ENCODE measurements around the gene APBA2. TPM values are rescaled to one million over a fixed set of nuclear protein-coding genes. Genes with fewer than 3 reads are reported as not detected.

APBA2 gene
- total RNA-seq, 3 donors from 2014 or later: 0.64 to 6.9 (median 5.0) TPM

GRCh38 chr15:29106551-29107290, 220.9 kb downstream of the APBA2 start:
- TF ChIP-seq POLR2A (IDR thresholded peaks at IDR 0.05) (no peak), POLR2AphosphoS5 (IDR thresholded peaks at IDR 0.05) (no peak), CTCF (IDR thresholded peaks at IDR 0.05) (no peak)
- Histone ChIP-seq H3K4me1 (no peaks in the 10 kb centered on the region), H3K36me3 (no peaks in the 10 kb centered on the region), H3K27me3 (peaks cover 0 to 3% of the 10 kb centered on the region in 2 donors), H3K27ac (no peak overlapping the region), H3K4me3 (no peak overlapping the region), H3K9me3 (no peaks in the 10 kb centered on the region)
- intact Hi-C loops (cut with DNase I; ENCODE audit: low total_unique reads): no loop called here
- no peak for DNase-seq (ENCODE audit: low spot score in 2 of 2)

GRCh38 chr15:29107291-29107890, 221.6 kb downstream of the APBA2 start:
- Histone ChIP-seq H3K36me3 (no peaks in the 10 kb centered on the region), H3K27ac (no peak overlapping the region), H3K4me1 (no peaks in the 10 kb centered on the region), H3K9me3 (no peaks in the 10 kb centered on the region), H3K4me3 (no peak overlapping the region), H3K27me3 (peaks cover 0 to 3% of the 10 kb centered on the region in 2 donors)
- no peak for DNase-seq (ENCODE audit: low spot score in 2 of 2)
- TF ChIP-seq POLR2A (IDR thresholded peaks at IDR 0.05): no peak
- TF ChIP-seq CTCF (IDR thresholded peaks at IDR 0.05): no peak
- TF ChIP-seq POLR2AphosphoS5 (IDR thresholded peaks at IDR 0.05): no peak
- intact Hi-C loops (cut with DNase I; ENCODE audit: low total_unique reads): no loop called here

- no peak overlapping the region for H3K4me3 ChIP-seq
- TF ChIP-seq POLR2AphosphoS5 (IDR thresholded peaks at IDR 0.05): no peak
- no peak for TF ChIP-seq CTCF (IDR thresholded peaks at IDR 0.05)
- TF ChIP-seq POLR2A (IDR thresholded peaks at IDR 0.05): no peak
- intact Hi-C loops (cut with DNase I; ENCODE audit: low total_unique reads): no loop called here
- H3K27ac ChIP-seq: no peak overlapping the region
- no peaks in the 10 kb centered on the region for H3K9me3 ChIP-seq
- peaks cover 0 to 3% of the 10 kb centered on the region in 2 donors for H3K27me3 ChIP-seq
- no peak for DNase-seq (ENCODE audit: low spot score in 2 of 2)
- H3K36me3 ChIP-seq: no peaks in the 10 kb centered on the region
- H3K4me1 ChIP-seq: no peaks in the 10 kb centered on the region
Measured at GRCh38 chr15:29107971-29108645, 222.3 kb downstream of the APBA2 start.

GRCh38 chr15:29109762-29110161, 224.0 kb downstream of the APBA2 start:
- no peak for DNase-seq (ENCODE audit: low spot score in 2 of 2)
- H3K36me3 ChIP-seq: no peaks in the 10 kb centered on the region
- no peaks in the 10 kb centered on the region for H3K9me3 ChIP-seq
- no peak overlapping the region for H3K4me3 ChIP-seq
- TF ChIP-seq POLR2AphosphoS5 (IDR thresholded peaks at IDR 0.05) (no peak), CTCF (IDR thresholded peaks at IDR 0.05) (no peak), POLR2A (IDR thresholded peaks at IDR 0.05) (no peak)
- H3K27me3 ChIP-seq: peaks cover 0 to 4% of the 10 kb centered on the region in 2 donors
- no peaks in the 10 kb centered on the region for H3K4me1 ChIP-seq
- no peak overlapping the region for H3K27ac ChIP-seq
- intact Hi-C loops (cut with DNase I; ENCODE audit: low total_unique reads): no loop called here

GRCh38 chr15:29110176-29110575, 224.4 kb downstream of the APBA2 start:
- H3K36me3 ChIP-seq: no peaks in the 10 kb centered on the region
- DNase-seq (ENCODE audit: low spot score in 2 of 2): no peak
- TF ChIP-seq CTCF (IDR thresholded peaks at IDR 0.05) (no peak), POLR2A (IDR thresholded peaks at IDR 0.05) (no peak), POLR2AphosphoS5 (IDR thresholded peaks at IDR 0.05) (no peak)
- H3K4me1 ChIP-seq: no peaks in the 10 kb centered on the region
- intact Hi-C loops (cut with DNase I; ENCODE audit: low total_unique reads): no loop called here
- no peak overlapping the region for H3K27ac ChIP-seq
- H3K9me3 ChIP-seq: no peaks in the 10 kb centered on the region
- H3K4me3 ChIP-seq: no peak overlapping the region
- H3K27me3 ChIP-seq: peaks cover 0 to 4% of the 10 kb centered on the region in 2 donors
